ENCODE measurements around the gene CTRL. TPM values are rescaled to one million over a fixed set of nuclear protein-coding genes. Genes with fewer than 3 reads are reported as not detected.

CTRL gene
- total RNA-seq, 1 experiment from 2014 or later: 1.3 TPM

DNA sequence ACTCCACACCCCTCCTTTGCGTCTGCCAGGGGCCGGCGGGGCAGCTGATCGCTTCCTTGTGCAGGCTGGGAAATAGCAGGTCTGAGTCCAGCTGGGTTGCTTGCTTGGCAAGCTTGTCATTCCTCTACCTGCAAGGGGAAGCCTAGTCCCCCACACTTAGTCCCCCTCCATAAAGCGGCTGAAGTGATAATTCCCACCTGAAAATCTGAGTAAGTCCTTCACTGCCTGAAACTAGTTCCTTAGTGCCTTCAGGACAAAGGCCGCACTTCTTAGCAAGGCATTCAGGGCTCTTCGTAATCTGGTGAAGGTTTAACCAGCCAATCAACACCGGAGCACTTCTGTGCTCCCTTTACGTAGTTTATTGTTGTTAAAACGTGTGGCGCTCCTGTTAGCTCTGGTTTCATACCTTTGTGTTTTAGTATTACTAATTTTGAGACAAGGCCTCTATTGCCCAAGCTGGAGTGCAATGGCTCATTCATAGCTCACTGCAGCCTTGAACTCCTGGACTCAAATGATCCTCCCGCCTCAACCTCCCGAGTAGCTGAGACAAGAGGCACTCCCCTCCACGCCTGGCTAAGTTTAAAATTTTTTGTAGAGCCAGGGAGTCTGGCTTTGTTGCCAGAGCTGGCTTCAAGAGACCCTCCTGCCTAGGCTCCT lies 37.8 kb downstream of the CTRL start:
- H3K79me2 ChIP-seq (ENCODE audit: low read depth): peaks cover 52% of the 10 kb centered on the region
- TSS peak; percentile 41 for BruUV-seq (replicated peaks)
- no peaks in the 10 kb centered on the region for H3K27me3 ChIP-seq (ENCODE audit: insufficient read depth, low read depth)
- H3K4me1 ChIP-seq (replicated peaks; ENCODE audit: insufficient read depth): peaks cover 14% of the 10 kb centered on the region
- POLR2A ChIA-PET (ENCODE audit: unreplicated experiment): no interaction called here
- no peaks in the 10 kb centered on the region for H3K9me2 ChIP-seq (ENCODE audit: insufficient read depth)
- peak overlapping the region; percentile 31 for H3K27ac ChIP-seq
- H3K9me3 ChIP-seq (ENCODE audit: insufficient read depth, low read depth): no peaks in the 10 kb centered on the region
- H3K4me3 ChIP-seq: peak overlapping the region; percentile 98
- no peak for DNase-seq
- H2AFZ ChIP-seq: peak overlapping the region; percentile 86
- H4K20me1 ChIP-seq (ENCODE audit: insufficient read depth): peaks cover 19% of the 10 kb centered on the region
- no peak for TF ChIP-seq EZH2 (IDR thresholded peaks at IDR 0.05; ENCODE audit: low read depth)
- TF ChIP-seq, protein P1, sequence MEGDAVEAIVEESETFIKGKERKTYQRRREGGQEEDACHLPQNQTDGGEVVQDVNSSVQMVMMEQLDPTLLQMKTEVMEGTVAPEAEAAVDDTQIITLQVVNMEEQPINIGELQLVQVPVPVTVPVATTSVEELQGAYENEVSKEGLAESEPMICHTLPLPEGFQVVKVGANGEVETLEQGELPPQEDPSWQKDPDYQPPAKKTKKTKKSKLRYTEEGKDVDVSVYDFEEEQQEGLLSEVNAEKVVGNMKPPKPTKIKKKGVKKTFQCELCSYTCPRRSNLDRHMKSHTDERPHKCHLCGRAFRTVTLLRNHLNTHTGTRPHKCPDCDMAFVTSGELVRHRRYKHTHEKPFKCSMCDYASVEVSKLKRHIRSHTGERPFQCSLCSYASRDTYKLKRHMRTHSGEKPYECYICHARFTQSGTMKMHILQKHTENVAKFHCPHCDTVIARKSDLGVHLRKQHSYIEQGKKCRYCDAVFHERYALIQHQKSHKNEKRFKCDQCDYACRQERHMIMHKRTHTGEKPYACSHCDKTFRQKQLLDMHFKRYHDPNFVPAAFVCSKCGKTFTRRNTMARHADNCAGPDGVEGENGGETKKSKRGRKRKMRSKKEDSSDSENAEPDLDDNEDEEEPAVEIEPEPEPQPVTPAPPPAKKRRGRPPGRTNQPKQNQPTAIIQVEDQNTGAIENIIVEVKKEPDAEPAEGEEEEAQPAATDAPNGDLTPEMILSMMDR (conservative IDR thresholded peaks at IDR 0.05): no peak
- peaks cover 20% of the 10 kb centered on the region; the same call in 1 of the 2 replicates for H3F3A ChIP-seq (ENCODE audit: insufficient read depth, low read depth)
- CTCF ChIA-PET: interaction anchor here (0.6 kb wide), 1 partner anchor 77 kb away, joined by 11 read pairs; no protein-coding TSS in a partner anchor
- peak overlapping the region; percentile 89 for H3K4me2 ChIP-seq
- H3K36me3 ChIP-seq (ENCODE audit: low read depth): no peaks in the 10 kb centered on the region
- intact Hi-C loops (cut with micrococcal nuclease; ENCODE audit: unreplicated experiment): loop anchor here (5.0 kb wide), 1 partner anchor 33 kb away; no protein-coding TSS in a partner anchor

DNA sequence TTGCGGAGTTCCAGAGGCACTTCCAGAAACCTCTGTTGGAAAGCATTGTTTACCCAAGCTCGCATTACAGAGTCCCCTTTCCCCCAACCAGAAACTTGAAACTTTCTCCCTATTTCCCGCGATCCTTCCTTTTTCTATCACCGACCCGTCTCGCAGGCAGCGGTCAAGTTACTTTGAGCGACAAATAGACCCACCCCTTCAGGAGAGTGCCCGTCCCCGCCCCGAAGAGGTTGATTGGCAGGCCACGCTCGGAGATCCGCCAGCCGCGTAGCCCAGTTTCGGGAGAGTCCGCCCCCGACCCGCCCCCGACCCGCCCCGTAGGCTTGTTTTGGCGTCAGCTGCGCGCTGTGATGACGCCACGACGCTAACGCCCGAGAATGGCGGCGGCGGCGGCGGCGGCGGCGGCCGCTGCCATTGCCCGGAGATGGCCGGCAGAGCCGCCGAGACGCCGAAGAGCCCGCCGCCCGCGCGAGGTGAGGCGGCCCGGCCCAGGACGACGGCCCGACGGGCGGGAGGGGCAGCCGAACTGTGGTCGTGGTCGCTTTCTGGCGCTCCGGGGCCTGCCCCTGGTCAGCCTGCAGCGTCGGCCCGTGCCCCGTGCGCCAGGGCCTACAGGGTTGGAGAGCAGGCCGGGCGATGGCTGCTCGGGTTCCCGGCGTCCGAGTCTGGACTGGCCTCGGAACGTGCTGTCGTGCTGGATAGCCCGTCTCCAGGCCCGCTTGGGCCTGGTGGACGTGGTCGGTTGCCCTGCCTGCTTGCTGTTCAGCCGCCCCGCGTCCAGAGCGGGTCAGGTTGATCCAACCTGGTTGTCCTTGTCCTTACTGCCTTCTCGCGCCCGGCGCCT lies 38.5 kb downstream of the CTRL start, which contains the start of gene PSKH1:
Gene PSKH1, plus strand, starts transcription at position 356 of the 844 bp plus-strand sequence. CDS start 15,496 bp downstream, outside the sequence.
- intact Hi-C loops (cut with micrococcal nuclease; ENCODE audit: unreplicated experiment): loop anchor here (5.0 kb wide), 1 partner anchor 34 kb away; no protein-coding TSS in a partner anchor
- no TSS peak for BruUV-seq (replicated peaks)
- Histone ChIP-seq H3K9me2 (ENCODE audit: insufficient read depth) (no peaks in the 10 kb centered on the region), H3K79me2 (ENCODE audit: low read depth) (peaks cover 49% of the 10 kb centered on the region), H3F3A (ENCODE audit: insufficient read depth, low read depth) (peaks cover 20% of the 10 kb centered on the region; the same call in 1 of the 2 replicates), H4K20me1 (ENCODE audit: insufficient read depth) (peaks cover 13% of the 10 kb centered on the region), H3K4me1 (replicated peaks; ENCODE audit: insufficient read depth) (peaks cover 14% of the 10 kb centered on the region), H3K27ac (peak within 1 kb of the TSS; percentile 31), H3K36me3 (ENCODE audit: low read depth) (no peaks in the 10 kb centered on the region), H3K4me3 (peak within 1 kb of the TSS; percentile 98), H3K4me2 (peak within 1 kb of the TSS; percentile 89), H2AFZ (peak within 1 kb of the TSS; percentile 86), H3K27me3 (ENCODE audit: insufficient read depth, low read depth) (no peaks in the 10 kb centered on the region), H3K9me3 (ENCODE audit: insufficient read depth, low read depth) (no peaks in the 10 kb centered on the region)
- TF ChIP-seq EZH2 (IDR thresholded peaks at IDR 0.05; ENCODE audit: low read depth): no peak
- TF ChIP-seq, protein P1 (conservative IDR thresholded peaks at IDR 0.05): no peak
- ChIA-PET CTCF (interaction anchor here (0.6 kb wide), 2 partner anchors 9 to 77 kb away, joined by 4 to 11 read pairs; no protein-coding TSS in a partner anchor), POLR2A (ENCODE audit: unreplicated experiment) (interaction anchor here (0.6 kb wide), 1 partner anchor 15 kb away, joined by 20 read pairs; no protein-coding TSS in a partner anchor)
- peak; percentile 88 to 91 for DNase-seq

DNA sequence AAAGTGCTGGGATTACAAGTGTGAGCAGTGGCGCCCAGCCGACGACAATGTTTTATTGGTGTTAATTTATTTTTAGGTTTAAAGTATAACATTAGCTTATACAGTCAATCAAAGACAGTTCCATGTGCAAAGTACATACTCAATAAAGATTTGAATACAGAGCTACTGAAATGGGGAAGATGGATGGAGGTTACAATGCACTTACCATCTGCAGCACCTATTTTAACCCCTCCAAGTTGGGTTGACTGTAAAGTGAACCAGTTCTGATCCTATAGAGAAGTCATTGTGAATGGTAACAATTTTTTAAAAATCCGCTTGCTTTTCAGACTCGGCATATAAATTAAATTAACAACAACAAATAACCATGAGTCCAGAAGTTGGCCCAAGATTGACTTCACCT lies 39.3 kb downstream of the CTRL start:
- H3K9me3 ChIP-seq (ENCODE audit: insufficient read depth, low read depth): no peaks in the 10 kb centered on the region
- H3K4me3 ChIP-seq: peak overlapping the region; percentile 98; the same call in 1 of the 2 replicates
- no peaks in the 10 kb centered on the region for H3K36me3 ChIP-seq (ENCODE audit: low read depth)
- peaks cover 20% of the 10 kb centered on the region; the same call in 1 of the 2 replicates for H3F3A ChIP-seq (ENCODE audit: insufficient read depth, low read depth)
- H3K79me2 ChIP-seq (ENCODE audit: low read depth): peaks cover 42% of the 10 kb centered on the region
- no peaks in the 10 kb centered on the region for H3K27me3 ChIP-seq (ENCODE audit: insufficient read depth, low read depth)
- H4K20me1 ChIP-seq (ENCODE audit: insufficient read depth): peaks cover 7% of the 10 kb centered on the region; the same call in 1 of the 2 replicates
- H3K9me2 ChIP-seq (ENCODE audit: insufficient read depth): no peaks in the 10 kb centered on the region
- peaks cover 14% of the 10 kb centered on the region for H3K4me1 ChIP-seq (replicated peaks; ENCODE audit: insufficient read depth)
- POLR2A ChIA-PET (ENCODE audit: unreplicated experiment): no interaction called here
- no peak for DNase-seq
- no TSS peak for BruUV-seq (replicated peaks)
- 0 out of 2 replicates have a peak overlapping the region, but pooled peaks have one; percentile 7 for H3K27ac ChIP-seq
- CTCF ChIA-PET: interaction anchor here (0.6 kb wide), 1 partner anchor 260 kb away, joined by 3 read pairs; no protein-coding TSS in a partner anchor
- intact Hi-C loops (cut with micrococcal nuclease; ENCODE audit: unreplicated experiment): loop anchor here (5.0 kb wide), 1 partner anchor 35 kb away; no protein-coding TSS in a partner anchor
- no peak for TF ChIP-seq EZH2 (IDR thresholded peaks at IDR 0.05; ENCODE audit: low read depth)
- TF ChIP-seq, protein P1 (conservative IDR thresholded peaks at IDR 0.05): no peak
- peak overlapping the region; percentile 88 for H3K4me2 ChIP-seq
- peak overlapping the region; percentile 85 for H2AFZ ChIP-seq
